ENCODE results near the gene TBC1D10A.
A peak's percentile ranks its signal among the peaks of the same experiment; 100 is the strongest.

Gene TBC1D10A

DNA sequence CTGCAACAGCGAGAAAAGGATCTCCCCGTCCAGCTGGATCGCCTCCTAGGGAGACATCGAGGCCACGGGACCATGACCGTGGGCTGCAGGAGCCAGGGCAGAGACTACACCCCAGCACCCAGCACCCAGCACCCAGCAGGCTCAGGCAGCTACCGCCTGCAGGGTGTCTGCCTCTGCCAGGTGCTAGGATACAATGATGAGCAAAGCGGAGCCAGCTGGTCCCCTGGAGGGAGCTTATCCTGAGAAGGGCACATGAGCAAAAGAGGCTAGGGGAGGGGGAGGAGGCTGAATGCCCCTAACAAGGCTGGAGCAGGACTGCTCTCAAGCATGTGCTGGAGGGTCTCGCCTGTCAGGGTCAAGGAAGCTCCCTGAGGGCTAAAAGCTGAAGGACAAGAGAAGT, 32.7 kb downstream of the TBC1D10A start:
- Histone ChIP-seq H3K27me3 (ENCODE audit: control insufficient read depth, insufficient read depth, low read length) (no peaks in the 10 kb centered on the region), H3K4me3 (ENCODE audit: low read length) (no peak overlapping the region), H3K27ac (ENCODE audit: low read length) (no peak overlapping the region), H3K36me3 (ENCODE audit: control insufficient read depth, low read depth, low read length) (no peaks in the 10 kb centered on the region), H3K9me3 (ENCODE audit: control insufficient read depth, low read depth, low read length) (no peaks in the 10 kb centered on the region), H3K4me1 (ENCODE audit: control insufficient read depth, low read depth, low read length) (no peaks in the 10 kb centered on the region), H3K9ac (ENCODE audit: low read length) (no peak overlapping the region)

DNA sequence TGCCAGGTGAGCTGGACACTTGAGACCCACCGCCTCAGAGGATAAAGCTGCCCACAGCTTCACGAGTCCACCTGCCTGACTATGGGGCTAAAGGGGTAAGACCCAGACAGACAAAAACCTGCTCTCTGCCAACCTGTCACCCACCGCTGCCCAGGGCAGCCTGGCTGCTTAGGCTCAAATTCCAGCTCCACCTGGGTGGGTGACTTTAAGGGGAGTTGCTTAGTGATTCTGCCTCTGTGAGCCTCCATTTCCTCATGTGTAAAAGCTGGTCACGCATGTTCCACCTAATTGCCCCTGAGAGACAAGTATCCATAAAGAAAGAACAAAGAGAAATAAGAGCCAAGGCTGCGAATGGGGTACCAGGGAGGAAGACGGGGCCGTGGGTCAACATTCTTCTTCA, 33.7 kb downstream of the TBC1D10A start:
- no peaks in the 10 kb centered on the region for H3K9me3 ChIP-seq (ENCODE audit: control insufficient read depth, low read depth, low read length)
- no peak overlapping the region for H3K9ac ChIP-seq (ENCODE audit: low read length)
- no peaks in the 10 kb centered on the region for H3K36me3 ChIP-seq (ENCODE audit: control insufficient read depth, low read depth, low read length)
- H3K27me3 ChIP-seq (ENCODE audit: control insufficient read depth, insufficient read depth, low read length) = peaks cover 7% of the 10 kb centered on the region
- no peak overlapping the region for H3K27ac ChIP-seq (ENCODE audit: low read length)
- H3K4me3 ChIP-seq (ENCODE audit: low read length) = no peak overlapping the region
- peaks cover 5% of the 10 kb centered on the region for H3K4me1 ChIP-seq (ENCODE audit: control insufficient read depth, low read depth, low read length)

DNA sequence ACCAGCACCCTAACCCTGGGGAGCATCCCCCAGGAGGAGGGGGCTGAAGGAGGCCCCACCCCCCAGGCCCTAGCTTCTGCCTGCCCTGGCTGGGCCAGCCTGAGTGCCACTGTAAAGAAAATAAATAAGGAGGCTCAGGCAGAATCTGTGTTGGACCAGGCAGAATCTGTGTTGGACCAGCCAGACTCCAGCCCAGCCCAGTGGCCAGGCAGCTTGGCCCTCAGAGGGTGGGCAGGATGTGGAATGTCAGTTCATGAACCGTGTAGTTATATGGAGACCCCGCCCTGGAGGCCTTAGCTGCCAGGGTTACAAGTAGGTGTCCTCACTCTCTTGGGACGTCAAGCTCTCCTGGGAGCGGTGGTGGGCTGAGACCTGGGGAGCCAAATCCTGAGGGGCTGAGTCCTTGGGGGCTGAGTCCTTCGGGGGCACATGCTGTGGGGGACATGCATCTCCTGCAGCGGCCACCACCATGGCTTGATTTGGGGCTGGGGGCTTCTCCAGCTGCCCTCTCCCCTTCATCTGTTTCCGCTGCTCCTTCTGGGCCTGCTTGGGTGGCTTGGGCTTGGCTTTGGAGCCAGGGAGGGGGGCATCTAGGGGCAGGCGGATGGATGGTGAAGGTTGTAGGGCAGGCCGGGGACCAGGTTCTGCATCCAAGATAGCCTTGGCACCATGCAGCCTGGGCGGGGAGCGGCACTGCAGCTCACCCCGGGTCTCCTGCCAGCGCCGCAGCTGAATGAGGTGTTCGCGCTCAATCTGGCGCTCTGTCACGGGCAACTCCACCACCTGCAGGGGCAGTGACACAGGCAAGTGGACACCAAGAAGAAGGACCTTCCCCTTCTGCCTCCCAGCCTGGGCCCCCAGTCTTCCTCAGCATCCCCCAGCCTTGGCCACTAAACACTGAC, 34.4 kb downstream of the TBC1D10A start:
- Histone ChIP-seq H3K4me1 (ENCODE audit: control insufficient read depth, low read depth, low read length) (peaks cover 5% of the 10 kb centered on the region), H3K9ac (ENCODE audit: low read length) (no peak overlapping the region), H3K36me3 (ENCODE audit: control insufficient read depth, low read depth, low read length) (no peaks in the 10 kb centered on the region), H3K27me3 (ENCODE audit: control insufficient read depth, insufficient read depth, low read length) (peaks cover 7% of the 10 kb centered on the region), H3K9me3 (ENCODE audit: control insufficient read depth, low read depth, low read length) (no peaks in the 10 kb centered on the region), H3K4me3 (ENCODE audit: low read length) (no peak overlapping the region), H3K27ac (ENCODE audit: low read length) (no peak overlapping the region)

DNA sequence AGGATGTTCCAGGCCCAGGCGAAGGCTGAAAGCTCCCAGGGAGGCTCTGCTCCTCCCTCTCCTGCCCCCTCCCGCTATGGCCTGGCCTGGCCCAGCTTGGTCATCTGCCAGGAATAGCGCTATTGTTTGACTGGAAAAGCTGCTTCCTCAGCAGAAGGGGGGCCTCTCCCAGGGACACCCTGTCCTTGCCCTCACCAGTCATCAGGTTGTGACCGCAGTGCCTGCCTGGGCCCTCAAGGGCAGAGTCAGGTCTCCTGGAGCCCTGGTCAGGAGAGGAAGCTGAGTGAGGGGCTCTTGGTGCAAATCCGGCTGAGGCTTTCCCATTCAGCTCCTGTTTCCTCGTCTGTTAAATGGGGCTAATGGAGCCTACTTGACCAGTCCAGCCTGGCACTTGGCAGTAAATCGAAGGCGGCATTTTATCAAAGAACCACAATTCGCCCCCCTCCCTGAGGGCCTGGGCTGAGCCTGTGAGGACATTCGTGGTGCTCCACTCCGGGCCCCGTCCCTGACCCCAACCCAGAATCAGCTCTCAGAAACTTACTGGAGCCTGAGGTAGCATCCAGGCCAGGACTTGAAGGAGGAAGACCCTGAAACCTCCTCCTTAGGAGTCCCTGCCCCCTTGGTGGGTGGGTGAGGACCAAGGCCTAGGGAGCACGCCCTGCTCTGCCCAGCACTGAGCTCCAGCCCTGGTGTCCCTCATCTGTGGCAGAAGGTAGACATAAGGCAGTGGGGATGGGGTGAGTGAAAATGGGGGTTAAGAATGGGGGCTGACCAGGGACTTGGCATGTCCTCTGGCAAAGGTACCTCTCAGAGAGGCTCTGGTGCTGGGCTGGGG, 35.5 kb downstream of the TBC1D10A start:
- Histone ChIP-seq H3K36me3 (ENCODE audit: control insufficient read depth, low read depth, low read length) (no peaks in the 10 kb centered on the region), H3K27me3 (ENCODE audit: control insufficient read depth, insufficient read depth, low read length) (peaks cover 7% of the 10 kb centered on the region), H3K4me1 (ENCODE audit: control insufficient read depth, low read depth, low read length) (peaks cover 5% of the 10 kb centered on the region), H3K9me3 (ENCODE audit: control insufficient read depth, low read depth, low read length) (no peaks in the 10 kb centered on the region), H3K9ac (ENCODE audit: low read length) (no peak overlapping the region), H3K27ac (ENCODE audit: low read length) (no peak overlapping the region), H3K4me3 (ENCODE audit: low read length) (no peak overlapping the region)

DNA sequence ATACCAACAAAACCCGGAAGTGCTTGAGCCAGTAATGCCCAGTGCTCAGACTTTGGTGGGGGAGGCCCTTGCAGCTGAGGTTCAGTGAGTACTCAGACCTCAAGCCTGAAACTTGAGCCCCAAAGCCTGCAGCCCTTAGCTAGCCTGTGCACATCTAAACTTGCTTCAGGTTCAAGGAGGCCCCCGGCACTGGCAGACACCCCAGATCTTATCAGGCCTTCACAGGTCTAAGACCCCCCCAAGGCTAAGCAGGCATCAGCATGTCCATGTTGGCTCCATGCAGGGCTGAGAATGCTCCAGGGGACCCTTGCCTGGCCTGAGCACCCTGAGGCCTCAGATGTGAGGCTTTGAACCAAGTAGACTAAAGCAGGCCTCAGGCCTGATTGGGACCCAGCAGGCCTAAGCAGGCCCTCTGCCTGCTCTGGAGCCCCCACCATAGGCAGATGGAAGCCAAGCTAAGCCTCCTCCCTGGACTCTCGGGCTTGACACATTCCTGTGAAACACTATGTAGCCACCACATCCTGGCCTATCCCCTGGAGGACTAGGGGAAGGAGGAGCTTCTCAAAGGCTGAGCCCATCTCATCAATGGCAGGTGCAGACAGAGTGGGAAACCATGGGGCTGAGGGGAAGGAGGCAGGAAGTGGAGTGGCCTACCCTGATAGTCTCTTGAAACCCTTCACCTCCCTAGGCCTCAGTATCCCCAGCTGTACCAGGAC, 36.2 kb downstream of the TBC1D10A start:
- Histone ChIP-seq H3K9ac (ENCODE audit: low read length) (no peak overlapping the region), H3K27me3 (ENCODE audit: control insufficient read depth, insufficient read depth, low read length) (peaks cover 7% of the 10 kb centered on the region), H3K4me3 (ENCODE audit: low read length) (peak overlapping the region; percentile 73), H3K27ac (ENCODE audit: low read length) (no peak overlapping the region), H3K36me3 (ENCODE audit: control insufficient read depth, low read depth, low read length) (no peaks in the 10 kb centered on the region), H3K9me3 (ENCODE audit: control insufficient read depth, low read depth, low read length) (no peaks in the 10 kb centered on the region), H3K4me1 (ENCODE audit: control insufficient read depth, low read depth, low read length) (peaks cover 5% of the 10 kb centered on the region)

DNA sequence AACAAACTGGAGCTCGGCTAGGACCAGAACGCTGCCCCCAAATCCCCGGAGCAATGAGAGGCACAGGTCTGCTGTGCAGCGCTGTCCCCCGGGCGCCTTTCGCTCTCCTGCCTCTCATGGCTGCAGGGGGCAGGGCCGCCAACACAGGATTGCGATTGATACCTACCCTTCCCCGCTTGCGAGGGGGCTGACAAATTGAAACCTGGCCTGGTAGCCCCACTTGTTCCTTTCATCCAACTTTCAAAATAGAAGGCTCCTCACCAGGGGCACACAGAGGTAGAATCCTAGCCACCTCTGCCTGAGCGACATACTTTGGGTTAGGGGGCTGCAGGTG, 36.8 kb downstream of the TBC1D10A start:
- no peak overlapping the region for H3K9ac ChIP-seq (ENCODE audit: low read length)
- H3K27me3 ChIP-seq (ENCODE audit: control insufficient read depth, insufficient read depth, low read length) = peaks cover 7% of the 10 kb centered on the region
- H3K9me3 ChIP-seq (ENCODE audit: control insufficient read depth, low read depth, low read length) = no peaks in the 10 kb centered on the region
- H3K36me3 ChIP-seq (ENCODE audit: control insufficient read depth, low read depth, low read length) = no peaks in the 10 kb centered on the region
- peak overlapping the region; percentile 73 for H3K4me3 ChIP-seq (ENCODE audit: low read length)
- H3K4me1 ChIP-seq (ENCODE audit: control insufficient read depth, low read depth, low read length) = peaks cover 5% of the 10 kb centered on the region
- no peak overlapping the region for H3K27ac ChIP-seq (ENCODE audit: low read length)

DNA sequence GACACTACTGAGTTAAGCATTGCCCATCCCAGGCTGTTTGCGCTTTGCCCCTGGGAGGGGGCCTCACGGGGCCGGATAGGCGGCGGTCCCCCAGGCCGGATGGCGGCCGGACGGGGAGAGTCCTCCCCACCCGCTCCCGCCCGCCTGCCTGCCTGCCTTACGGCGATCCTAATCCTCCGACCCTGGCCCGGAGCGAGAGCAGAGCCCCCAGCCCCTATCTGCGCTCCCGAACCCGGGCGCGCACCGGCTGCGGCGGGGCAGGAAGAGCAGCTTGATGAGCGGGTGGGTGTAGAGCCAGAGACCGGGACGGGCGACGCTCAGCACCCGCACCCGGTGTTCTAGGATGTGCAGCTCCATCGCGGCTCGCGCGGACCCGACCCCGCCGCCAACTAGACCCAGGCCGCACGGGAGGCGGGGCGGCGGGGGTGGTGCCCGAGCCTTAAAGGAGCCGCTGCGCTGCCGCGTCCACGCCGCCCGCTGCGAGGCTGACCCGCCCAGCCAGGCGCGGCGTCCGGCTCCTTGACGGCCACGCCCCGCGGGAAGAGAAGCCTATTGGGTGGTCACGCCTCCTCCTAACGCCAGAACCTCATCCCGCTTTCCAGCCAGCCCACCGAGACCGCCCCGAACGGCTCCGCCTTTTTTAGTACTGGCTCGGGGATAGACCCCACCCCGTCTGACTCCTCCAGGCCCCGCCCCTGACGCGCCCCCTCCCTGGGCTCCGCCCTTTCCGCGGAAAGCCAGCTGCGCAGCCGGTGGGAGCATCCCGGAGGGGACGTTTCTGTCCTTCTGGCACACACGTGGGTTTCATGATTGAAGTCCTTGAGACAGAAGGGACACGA, 37.4 kb downstream of the TBC1D10A start, which contains the start of gene CASTOR1:
Gene CASTOR1 (minus strand): TSS at position 365 of the 839 bp plus-strand sequence. CDS start 8 bp downstream, at position 357.
- Histone ChIP-seq H3K9me3 (ENCODE audit: control insufficient read depth, low read depth, low read length) (no peaks in the 10 kb centered on the region), H3K36me3 (ENCODE audit: control insufficient read depth, low read depth, low read length) (no peaks in the 10 kb centered on the region), H3K4me1 (ENCODE audit: control insufficient read depth, low read depth, low read length) (peaks cover 5% of the 10 kb centered on the region), H3K9ac (ENCODE audit: low read length) (no peak within 1 kb of the TSS), H3K27ac (ENCODE audit: low read length) (no peak within 1 kb of the TSS), H3K27me3 (ENCODE audit: control insufficient read depth, insufficient read depth, low read length) (peaks cover 7% of the 10 kb centered on the region), H3K4me3 (ENCODE audit: low read length) (peak within 1 kb of the TSS; percentile 73)

DNA sequence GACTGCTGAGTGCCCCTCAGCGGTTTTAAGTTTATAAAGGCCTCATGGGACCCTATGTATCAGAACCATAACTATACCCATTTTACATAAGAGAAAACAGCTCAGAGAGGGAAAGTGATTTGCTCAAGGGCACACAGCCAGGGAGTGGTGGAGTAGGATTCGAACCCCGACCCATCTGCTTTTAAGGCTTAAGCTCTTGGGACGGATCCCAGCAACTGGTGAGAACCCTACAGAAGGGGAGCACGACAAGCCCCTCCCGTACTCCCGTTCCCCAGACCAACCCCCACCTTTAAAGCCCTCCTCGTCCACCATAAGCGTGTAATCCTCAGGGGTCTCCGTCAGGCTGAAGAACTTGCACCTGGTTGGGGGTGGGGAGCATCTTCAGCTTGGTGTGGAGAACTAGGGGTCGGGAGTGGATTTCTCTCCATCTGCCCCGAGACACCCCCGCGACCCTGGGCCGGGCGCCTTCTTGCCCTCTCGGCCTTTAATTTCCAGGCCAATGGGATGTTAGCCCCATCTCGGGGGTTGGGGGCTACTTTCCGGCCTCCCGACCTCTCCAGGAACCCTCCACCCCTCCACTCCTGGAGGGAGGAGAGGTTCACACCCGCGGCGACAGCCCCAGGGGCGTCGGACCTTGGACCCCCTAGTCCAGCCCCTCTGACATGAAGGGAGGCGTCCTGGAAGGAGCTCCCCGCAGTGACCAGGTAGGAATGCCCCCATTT, 38.2 kb downstream of the TBC1D10A start:
- peaks cover 5% of the 10 kb centered on the region for H3K4me1 ChIP-seq (ENCODE audit: control insufficient read depth, low read depth, low read length)
- no peak overlapping the region for H3K27ac ChIP-seq (ENCODE audit: low read length)
- H3K9ac ChIP-seq (ENCODE audit: low read length) = no peak overlapping the region
- H3K9me3 ChIP-seq (ENCODE audit: control insufficient read depth, low read depth, low read length) = no peaks in the 10 kb centered on the region
- no peaks in the 10 kb centered on the region for H3K36me3 ChIP-seq (ENCODE audit: control insufficient read depth, low read depth, low read length)
- H3K4me3 ChIP-seq (ENCODE audit: low read length) = peak overlapping the region; percentile 73
- H3K27me3 ChIP-seq (ENCODE audit: control insufficient read depth, insufficient read depth, low read length) = peaks cover 7% of the 10 kb centered on the region

DNA sequence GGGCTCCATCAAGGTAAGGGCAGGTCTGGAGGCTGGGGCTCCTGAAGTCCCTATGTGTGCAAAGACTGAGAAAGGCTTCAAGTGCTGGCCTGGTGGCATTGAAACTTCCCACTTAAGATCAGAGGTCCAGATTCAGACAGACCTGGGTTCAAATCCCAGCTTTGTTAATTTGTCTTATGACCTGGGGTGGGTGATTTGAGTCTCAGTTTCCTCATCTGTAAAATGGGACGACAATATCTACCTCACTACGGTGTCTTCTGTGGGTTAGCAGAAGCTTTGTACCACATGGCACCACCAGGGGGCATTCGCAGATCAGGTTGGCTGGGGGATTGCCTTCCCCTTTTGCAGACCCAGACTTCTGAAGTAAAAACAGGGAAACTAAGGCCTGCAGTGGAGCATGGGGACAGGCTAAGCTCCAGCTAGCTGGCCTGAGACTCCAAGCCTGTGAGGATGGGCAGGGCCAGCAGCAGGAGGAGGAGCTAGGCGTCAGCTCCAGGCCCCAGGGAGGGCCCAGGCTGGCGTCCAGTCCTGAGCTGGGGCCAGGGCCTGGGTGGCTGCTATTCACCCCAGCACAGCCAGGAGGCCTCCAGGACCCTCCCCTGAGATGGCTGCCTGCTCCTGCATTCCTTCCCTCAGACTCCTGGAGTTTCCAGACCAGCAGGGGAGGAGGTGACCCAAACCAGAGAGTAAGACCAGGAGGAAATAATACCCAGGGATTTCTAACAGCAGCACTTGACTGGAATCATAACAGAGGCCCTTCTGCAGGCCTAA, 38.9 kb downstream of the TBC1D10A start:
- Histone ChIP-seq H3K27ac (ENCODE audit: low read length) (no peak overlapping the region), H3K9me3 (ENCODE audit: control insufficient read depth, low read depth, low read length) (no peaks in the 10 kb centered on the region), H3K4me3 (ENCODE audit: low read length) (peak overlapping the region; percentile 73), H3K9ac (ENCODE audit: low read length) (no peak overlapping the region), H3K4me1 (ENCODE audit: control insufficient read depth, low read depth, low read length) (peaks cover 5% of the 10 kb centered on the region), H3K27me3 (ENCODE audit: control insufficient read depth, insufficient read depth, low read length) (peaks cover 7% of the 10 kb centered on the region), H3K36me3 (ENCODE audit: control insufficient read depth, low read depth, low read length) (no peaks in the 10 kb centered on the region)
